LNCaP clone FGC (cell line): ENCODE results near the gene ADPRH.

Source experiments
- DNase-seq: peaks from one replicate; pipeline ENCODE4 v3.0.0-alpha.2; 2011; ENCODE audit warnings: low read depth
- H3K4me3 ChIP-seq: 2 replicates; pipeline ENCODE4 v1.5.1; 2011; ENCODE audit warnings: mild to moderate bottlenecking, low read depth, low read length, control low read depth
- TF ChIP-seq, protein P1 (sequence below): IDR thresholded peaks from 2 replicates; pipeline ENCODE4 v1.5.1; 2012; ENCODE audit warnings: mild to moderate bottlenecking; ENCODE audit not compliant: control insufficient read depth, insufficient read depth; ENCODE audit errors: extremely low read depth

ADPRH gene

DNA sequence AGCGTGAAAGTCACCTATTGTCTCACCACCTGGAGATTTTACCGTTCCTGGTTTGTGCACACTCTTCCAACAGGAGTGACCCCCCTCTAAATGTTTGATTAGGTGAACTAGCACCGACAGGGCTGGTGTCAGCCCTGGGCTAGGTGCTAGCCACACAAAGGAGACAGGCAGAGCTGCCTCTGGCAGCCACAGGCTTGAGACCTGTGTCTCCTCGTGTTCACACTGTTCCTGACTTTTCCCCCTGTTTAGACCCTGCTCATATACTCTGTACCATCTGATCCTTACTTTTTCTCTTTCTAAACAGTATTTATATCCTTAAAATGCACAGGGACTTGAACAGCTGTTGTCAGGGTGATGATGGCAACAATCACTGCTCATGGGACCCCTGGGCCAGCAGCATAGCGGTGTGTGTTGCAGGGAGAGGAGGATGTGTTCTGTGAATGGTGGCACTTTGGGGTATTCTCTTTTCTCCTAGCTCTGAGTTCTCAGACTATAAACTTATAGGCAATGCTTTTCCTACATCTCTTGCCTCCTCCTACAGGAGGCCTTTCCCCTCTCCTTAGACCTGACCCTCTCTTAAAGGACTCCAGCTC lies 25.4 kb upstream of the ADPRH start:
- no peak for DNase-seq
- H3K4me3 ChIP-seq: no peak overlapping the region

DNA sequence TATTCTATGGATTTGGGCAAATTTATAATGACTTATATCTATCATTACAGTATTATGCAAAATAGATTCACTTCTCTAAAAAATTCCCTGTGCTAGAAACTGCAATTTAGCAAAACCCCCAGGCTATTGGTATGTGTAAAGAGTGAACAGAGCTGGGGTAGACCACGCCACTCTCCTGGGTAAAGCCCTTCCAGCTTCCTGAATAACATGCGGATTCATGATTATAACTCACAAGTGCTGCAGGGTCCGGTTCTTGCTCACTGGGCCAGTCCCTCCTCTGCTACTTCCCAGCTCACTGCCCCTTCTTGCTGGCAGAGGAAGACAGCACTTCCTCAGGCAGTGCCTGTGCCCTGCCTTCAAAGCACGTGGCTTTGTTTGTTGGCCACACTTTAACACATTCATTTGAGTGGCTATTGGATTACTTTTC lies 24.0 kb upstream of the ADPRH start:
- no peak overlapping the region for H3K4me3 ChIP-seq
- TF ChIP-seq, protein P1, sequence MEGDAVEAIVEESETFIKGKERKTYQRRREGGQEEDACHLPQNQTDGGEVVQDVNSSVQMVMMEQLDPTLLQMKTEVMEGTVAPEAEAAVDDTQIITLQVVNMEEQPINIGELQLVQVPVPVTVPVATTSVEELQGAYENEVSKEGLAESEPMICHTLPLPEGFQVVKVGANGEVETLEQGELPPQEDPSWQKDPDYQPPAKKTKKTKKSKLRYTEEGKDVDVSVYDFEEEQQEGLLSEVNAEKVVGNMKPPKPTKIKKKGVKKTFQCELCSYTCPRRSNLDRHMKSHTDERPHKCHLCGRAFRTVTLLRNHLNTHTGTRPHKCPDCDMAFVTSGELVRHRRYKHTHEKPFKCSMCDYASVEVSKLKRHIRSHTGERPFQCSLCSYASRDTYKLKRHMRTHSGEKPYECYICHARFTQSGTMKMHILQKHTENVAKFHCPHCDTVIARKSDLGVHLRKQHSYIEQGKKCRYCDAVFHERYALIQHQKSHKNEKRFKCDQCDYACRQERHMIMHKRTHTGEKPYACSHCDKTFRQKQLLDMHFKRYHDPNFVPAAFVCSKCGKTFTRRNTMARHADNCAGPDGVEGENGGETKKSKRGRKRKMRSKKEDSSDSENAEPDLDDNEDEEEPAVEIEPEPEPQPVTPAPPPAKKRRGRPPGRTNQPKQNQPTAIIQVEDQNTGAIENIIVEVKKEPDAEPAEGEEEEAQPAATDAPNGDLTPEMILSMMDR: no peak
- DNase-seq: no peak

More for the DNA sequence above, 25.4 kb upstream of the ADPRH start:
- TF ChIP-seq, protein P1: no peak

DNA sequence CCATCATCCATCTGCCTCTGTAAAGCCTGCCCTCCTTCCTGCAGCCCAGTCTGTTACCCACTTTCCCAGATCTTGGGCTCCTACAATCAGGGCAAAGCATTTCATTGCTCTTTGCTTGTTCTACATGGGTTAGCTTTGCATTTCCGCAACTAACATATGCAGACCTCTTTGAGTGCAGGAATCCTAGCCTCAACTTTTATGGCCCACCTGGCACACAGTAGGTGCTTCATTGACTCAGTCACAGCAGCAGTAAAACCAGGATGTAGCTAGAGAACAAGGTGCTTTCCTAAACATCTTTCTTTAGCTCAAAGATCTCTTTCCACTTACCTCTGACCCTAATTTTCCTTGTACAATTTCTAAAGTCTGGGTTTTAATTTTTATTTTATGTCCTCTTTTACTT lies 23.4 kb upstream of the ADPRH start:
- DNase-seq: no peak
- H3K4me3 ChIP-seq: no peak overlapping the region
- TF ChIP-seq, protein P1: no peak

DNA sequence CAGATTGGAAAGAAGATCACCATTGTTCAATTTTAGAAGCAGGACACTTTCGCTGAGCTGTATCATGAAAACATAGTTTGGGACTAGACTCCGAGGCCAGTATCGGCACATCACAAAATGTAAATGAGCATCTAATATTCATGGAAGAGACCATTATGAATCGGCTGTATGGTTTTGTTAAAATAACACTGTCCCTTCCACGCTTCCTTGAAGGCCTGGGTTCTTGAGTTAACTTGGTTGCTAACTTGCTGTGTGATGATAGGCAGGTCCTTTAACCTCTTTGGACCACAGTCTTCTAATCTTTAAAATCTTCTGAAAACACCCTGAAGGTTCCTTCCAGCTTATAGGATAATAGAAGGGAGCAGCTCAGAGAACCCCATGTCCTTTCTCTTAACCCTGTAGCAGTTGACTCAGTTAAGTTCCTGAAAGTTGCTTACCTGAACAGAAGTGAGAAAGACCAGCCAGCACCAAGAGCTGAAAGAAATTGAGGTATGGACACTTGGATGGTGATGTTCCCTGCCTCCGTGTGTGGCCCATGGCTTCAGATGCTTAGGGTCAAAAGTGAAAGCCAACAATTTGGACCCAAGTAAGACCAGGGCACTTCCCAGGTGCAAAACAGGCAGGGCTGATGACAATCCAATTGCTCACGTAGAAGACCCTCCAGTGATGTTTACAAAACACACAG lies 22.0 kb upstream of the ADPRH start:
- no peak overlapping the region for H3K4me3 ChIP-seq
- no peak for DNase-seq
- TF ChIP-seq, protein P1: no peak

DNA sequence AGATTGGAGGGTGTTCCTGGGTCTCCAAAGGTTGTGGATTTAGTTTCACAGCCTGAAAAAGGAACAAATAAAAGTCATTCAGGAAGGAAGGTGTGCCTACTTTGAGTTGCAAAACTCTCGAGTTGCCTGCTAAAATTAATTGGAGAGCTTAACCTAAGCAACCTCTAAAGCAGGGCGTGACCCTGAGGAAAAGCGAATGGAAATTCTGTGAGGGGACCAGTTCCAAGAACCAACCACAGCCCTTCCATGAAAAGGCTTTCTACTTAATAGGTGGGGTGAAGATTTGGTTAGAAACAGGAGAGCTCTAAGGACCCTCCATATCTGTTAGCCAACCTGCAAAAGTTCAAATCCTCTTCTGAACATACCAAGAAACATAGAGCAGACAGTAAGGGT lies 21.4 kb upstream of the ADPRH start:
- DNase-seq: no peak
- TF ChIP-seq, protein P1: no peak
- H3K4me3 ChIP-seq: no peak overlapping the region

DNA sequence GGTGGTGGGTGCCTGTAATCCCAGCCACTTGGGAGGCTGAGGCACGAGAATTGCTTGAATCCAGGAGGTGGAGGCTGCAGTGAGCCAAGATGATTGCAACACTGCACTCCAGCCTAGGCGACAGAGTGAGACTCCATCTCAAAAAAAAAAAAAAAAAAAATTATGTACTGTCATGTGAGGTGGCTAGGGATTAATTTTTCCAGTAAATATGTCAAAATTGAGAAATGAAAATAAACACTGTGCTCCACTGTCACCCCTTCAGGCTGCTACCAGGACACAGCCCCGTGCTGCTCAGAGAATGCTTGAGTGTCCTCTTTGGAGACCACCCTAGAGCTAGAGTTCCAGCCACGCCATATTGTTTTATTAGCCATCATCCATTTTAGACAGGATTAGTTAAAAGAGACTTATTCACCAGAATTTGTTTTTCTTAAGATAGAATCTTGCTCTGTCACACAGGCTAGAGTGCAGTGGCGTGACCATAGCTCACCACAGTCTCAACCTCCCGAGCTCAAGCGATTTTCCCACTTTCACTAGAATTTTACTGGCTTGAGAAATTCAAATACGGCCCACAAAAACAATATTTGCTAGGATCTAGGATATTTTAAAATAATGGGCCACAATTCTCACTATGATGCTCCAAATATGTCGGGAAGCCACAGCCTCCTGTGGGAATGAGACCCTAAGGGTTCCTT lies 20.5 kb upstream of the ADPRH start:
- no peak overlapping the region for H3K4me3 ChIP-seq
- DNase-seq: no peak
- TF ChIP-seq, protein P1: no peak
